Glomerular visceral epithelial cell (primary cell): ENCODE measurements around the gene SYNGR3.

Source experiments
- DNase-seq: peaks from one replicate; pipeline ENCODE4 v3.0.0-alpha.2; 2016; ENCODE audit errors: extremely low spot score

Gene SYNGR3

GRCh38 chr16:1976951-1977874, 12.6 kb upstream of the SYNGR3 start:
- no peak for DNase-seq

- no peak for DNase-seq
Observed at GRCh38 chr16:1977875-1978268, 11.9 kb upstream of the SYNGR3 start.

- no peak for DNase-seq
Observed at GRCh38 chr16:1978476-1979120, 11.2 kb upstream of the SYNGR3 start.

- no peak for DNase-seq
Observed at GRCh38 chr16:1979271-1980029, 10.3 kb upstream of the SYNGR3 start.

GRCh38 chr16:1980030-1980769, 9.6 kb upstream of the SYNGR3 start:
- no peak for DNase-seq

GRCh38 chr16:1980770-1981087, 9.0 kb upstream of the SYNGR3 start:
- no peak for DNase-seq

GRCh38 chr16:1981398-1981836, 8.4 kb upstream of the SYNGR3 start, which contains the start of gene NOXO1:
NOXO1 (minus strand) TSS chr16:1981469; CDS start chr16:1981179, 290 bp downstream.
- DNase-seq: no peak

- DNase-seq: no peak
Observed at GRCh38 chr16:1982013-1982433, 7.7 kb upstream of the SYNGR3 start.

DNA sequence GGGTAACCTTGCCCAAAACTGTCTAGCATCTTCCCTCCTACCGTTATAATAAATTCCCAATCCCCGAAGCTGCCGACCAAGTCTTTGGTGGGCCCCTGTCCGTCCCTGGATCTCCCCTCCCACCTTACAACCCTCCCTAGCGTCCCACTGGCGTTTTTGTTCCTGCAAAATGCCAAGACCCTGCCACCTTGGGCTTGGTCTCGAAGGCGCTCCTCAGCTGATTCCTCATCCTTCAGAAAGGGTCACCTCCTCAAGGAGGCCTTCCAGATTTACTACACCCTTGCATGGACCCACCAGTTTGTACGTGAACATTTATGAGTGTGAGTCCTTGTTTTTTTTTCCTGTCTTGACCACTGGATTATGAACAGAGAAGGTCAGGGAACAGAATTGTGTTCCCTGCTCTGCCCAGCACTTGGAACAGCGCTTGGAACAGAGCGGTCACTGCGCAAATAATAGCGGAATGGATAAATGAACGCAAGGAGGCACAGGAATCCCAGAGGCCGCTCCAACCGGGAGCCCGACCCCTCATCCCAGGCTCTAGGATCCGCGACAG, 6.7 kb upstream of the SYNGR3 start:
- no peak for DNase-seq

- peak; percentile 93 for DNase-seq
Observed at GRCh38 chr16:1983544-1984346, 6.0 kb upstream of the SYNGR3 start, which contains the start of gene GFER. GFER (plus strand) TSS chr16:1984193; CDS start chr16:1984219, 26 bp downstream.

DNA sequence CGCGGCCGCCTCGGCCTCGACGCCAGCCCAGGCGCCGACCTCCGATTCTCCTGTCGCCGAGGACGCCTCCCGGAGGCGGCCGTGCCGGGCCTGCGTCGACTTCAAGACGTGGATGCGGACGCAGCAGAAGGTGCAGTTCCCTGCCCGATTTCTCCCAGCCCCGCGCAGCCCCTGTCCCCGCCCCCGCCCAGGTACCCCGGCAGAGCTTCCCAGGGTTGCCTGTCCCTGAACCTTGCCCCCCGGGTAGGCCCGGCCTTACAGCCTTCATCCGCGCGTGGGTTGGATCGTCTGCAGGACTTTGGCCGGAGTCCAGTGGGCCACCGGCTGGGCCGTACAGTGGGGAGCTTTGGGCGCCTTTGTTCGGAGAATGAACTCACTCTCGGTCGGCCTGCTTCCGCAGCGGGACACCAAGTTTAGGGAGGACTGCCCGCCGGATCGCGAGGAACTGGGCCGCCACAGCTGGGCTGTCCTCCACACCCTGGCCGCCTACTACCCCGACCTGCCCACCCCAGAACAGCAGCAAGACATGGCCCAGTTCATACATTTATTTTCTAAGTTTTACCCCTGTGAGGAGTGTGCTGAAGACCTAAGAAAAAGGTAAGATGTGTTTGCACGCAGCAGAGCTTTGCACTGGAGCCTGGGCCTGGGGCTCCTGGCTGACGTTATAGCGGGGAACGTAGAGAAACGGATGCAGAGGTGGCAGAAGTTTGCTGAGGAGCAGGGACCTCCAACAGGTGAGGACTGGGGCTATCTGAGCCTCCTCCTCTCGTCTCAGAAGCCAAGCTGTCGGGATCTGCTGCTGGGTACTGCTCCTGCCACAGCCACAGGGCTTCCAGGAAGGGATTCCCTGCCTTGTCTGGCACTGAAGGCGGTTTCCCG, 5.2 kb upstream of the SYNGR3 start:
- DNase-seq: peak; percentile 38

DNA sequence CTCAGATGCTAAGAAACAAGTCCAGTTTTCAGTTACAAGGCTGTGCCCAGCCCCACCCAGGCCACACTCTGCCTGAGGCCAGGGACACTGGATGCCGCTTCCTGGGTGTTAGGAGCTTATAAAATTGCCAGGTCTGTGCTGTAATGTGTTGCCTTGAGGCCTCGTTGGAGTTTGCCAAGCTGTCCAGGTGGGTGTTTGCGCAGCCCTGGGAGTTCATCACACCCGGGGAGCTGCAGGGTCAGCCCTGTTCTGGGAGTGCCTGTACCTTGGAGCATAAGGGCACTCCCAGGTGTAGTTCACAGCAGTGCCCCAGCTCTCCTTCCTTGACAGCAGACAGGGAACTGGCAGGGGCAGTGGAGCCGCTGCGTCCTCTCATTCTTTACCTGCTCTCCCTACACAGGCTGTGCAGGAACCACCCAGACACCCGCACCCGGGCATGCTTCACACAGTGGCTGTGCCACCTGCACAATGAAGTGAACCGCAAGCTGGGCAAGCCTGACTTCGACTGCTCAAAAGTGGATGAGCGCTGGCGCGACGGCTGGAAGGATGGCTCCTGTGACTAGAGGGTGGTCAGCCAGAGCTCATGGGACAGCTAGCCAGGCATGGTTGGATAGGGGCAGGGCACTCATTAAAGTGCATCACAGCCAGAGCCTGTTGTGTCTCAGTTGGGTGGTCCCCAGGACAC, 4.2 kb upstream of the SYNGR3 start:
- no peak for DNase-seq

DNA sequence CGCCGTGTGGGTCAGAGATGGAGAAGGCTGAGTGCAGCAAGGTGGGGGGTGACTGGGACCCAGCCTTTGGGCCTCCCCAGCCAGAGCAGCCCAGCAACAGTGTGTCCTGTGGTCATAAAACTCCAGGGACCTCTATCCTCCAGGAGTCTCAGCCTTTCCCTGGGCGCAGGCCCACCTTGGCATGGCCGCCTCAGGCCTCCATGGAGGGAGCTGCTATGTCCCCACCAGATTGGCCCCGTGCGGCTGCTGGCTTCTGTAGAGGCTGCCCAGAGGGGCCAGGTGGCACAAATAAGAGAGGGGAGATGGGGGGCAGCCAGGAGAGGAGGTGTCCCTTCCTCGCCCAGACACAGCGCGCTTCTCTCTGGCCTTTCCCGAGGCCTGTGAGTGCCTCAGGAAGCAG, 2.6 kb upstream of the SYNGR3 start:
- DNase-seq: no peak

- DNase-seq: no peak
Observed at GRCh38 chr16:1990101-1990350, 256 bp downstream of the SYNGR3 start.

- no peak for DNase-seq
Observed at GRCh38 chr16:1990351-1991134, 773 bp downstream of the SYNGR3 start.

DNA sequence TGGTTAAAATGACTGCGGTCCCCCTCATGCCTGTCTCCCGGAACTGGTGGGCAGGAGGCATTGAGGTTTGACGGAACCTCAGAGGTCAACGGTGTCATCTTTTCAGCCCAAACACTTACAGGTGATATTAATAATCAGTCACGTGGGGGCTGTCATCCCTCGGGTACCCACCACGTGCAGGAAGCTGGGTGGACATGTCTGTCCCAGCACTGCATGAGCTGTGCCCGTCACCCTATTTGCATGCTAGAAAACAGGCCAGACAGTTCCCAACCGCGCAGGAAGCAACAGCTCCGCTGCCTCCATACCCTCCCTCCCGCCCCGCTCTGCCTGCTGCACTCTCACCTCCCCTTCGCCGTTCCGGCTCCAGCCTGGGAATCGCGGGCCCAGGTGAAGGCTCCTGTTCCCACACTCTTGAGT, 1.4 kb downstream of the SYNGR3 start:
- DNase-seq: no peak

- no peak for DNase-seq
Observed at GRCh38 chr16:1991588-1991947, 1.8 kb downstream of the SYNGR3 start.

- peak; percentile 68 for DNase-seq
Observed at GRCh38 chr16:1991948-1992703, 2.4 kb downstream of the SYNGR3 start.
